ENCODE results near the gene HEXD. TPM values are rescaled to one million over a fixed set of nuclear protein-coding genes. Genes with fewer than 3 reads are reported as not detected.

Gene HEXD
- total RNA-seq, 1 experiment from 2014 or later, result 16.2 TPM

- no peak for TF ChIP-seq CTCF (IDR thresholded peaks at IDR 0.05; ENCODE audit: unreplicated experiment)
- Mint-ChIP-seq H3K27me3 (ENCODE audit: insufficient read depth, unreplicated experiment) (no peaks in the 10 kb centered on the region), H3K4me3 (ENCODE audit: unreplicated experiment) (peak overlapping the region; percentile 83), H3K27ac (ENCODE audit: low read depth, unreplicated experiment) (peak overlapping the region; percentile 90), H3K4me1 (ENCODE audit: insufficient read depth, unreplicated experiment) (peaks cover 12% of the 10 kb centered on the region), H3K36me3 (ENCODE audit: insufficient read depth, unreplicated experiment) (peaks cover 21% of the 10 kb centered on the region), H3K9me3 (ENCODE audit: unreplicated experiment) (no peaks in the 10 kb centered on the region)
- intact Hi-C loops (cut with micrococcal nuclease), result no loop called here
- no peak for DNase-seq (ENCODE audit: unreplicated experiment)
- BruUV-seq (replicated peaks), result no TSS peak
- POLR2A ChIA-PET, result interaction anchor here (0.6 to 2.1 kb wide), 19 partner anchors 8 to 259 kb away, joined by 3 to 27 read pairs (median 4); partner anchors contain the start of genes FOXK2, OGFOD3 and SECTM1
- CTCF ChIA-PET, result interaction anchor here (0.9 to 1.0 kb wide), 2 partner anchors 70 to 94 kb away, joined by 3 to 4 read pairs; no protein-coding TSS in a partner anchor
These were observed 39.2 kb downstream of the HEXD start for GRCh38 chr17:82457073-82457928.

DNA sequence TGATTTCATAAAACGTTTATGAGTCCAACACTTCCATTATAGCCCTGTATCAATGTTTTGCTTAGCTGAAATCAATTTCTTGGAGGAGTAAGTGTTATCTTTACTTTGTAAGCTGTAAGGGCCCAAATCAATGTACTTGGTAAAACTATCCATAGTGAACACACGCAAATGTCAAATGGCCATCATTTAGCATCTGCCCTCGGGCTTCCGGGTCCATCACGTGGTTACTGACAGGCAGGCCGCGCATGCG is 39.7 kb downstream of the HEXD start:
- TSS peak; percentile 91 for BruUV-seq (replicated peaks)
- no peak for DNase-seq (ENCODE audit: unreplicated experiment)
- Mint-ChIP-seq H3K9me3 (ENCODE audit: unreplicated experiment) (no peaks in the 10 kb centered on the region), H3K27ac (ENCODE audit: low read depth, unreplicated experiment) (peak overlapping the region; percentile 90), H3K4me1 (ENCODE audit: insufficient read depth, unreplicated experiment) (peaks cover 12% of the 10 kb centered on the region), H3K36me3 (ENCODE audit: insufficient read depth, unreplicated experiment) (peaks cover 21% of the 10 kb centered on the region), H3K27me3 (ENCODE audit: insufficient read depth, unreplicated experiment) (no peaks in the 10 kb centered on the region), H3K4me3 (ENCODE audit: unreplicated experiment) (peak overlapping the region; percentile 83)
- intact Hi-C loops (cut with micrococcal nuclease), result no loop called here
- POLR2A ChIA-PET, result interaction anchor here (0.8 to 2.1 kb wide), 18 partner anchors 8 to 258 kb away, joined by 3 to 27 read pairs (median 4); partner anchors contain the start of genes FOXK2, OGFOD3 and SECTM1
- no peak for TF ChIP-seq CTCF (IDR thresholded peaks at IDR 0.05; ENCODE audit: unreplicated experiment)
- CTCF ChIA-PET, result interaction anchor here (0.9 to 1.0 kb wide), 2 partner anchors 70 to 93 kb away, joined by 3 to 4 read pairs; no protein-coding TSS in a partner anchor

GRCh38 chr17:82458179-82458884 is 40.2 kb downstream of the HEXD start, which contains the start of gene NARF:
Gene NARF, plus strand, starts transcription at chr17:82458741. Its CDS starts 63 bp downstream, at chr17:82458804.
- BruUV-seq (replicated peaks), result no TSS peak
- ChIA-PET CTCF (no interaction called here), POLR2A (interaction anchor here (0.8 to 2.1 kb wide), 16 partner anchors 9 to 258 kb away, joined by 3 to 27 read pairs (median 4); partner anchors contain the start of genes FOXK2 and OGFOD3)
- H3K36me3 Mint-ChIP-seq (ENCODE audit: insufficient read depth, unreplicated experiment), result peaks cover 26% of the 10 kb centered on the region
- H3K4me1 Mint-ChIP-seq (ENCODE audit: insufficient read depth, unreplicated experiment), result peaks cover 12% of the 10 kb centered on the region
- peak within 1 kb of the TSS; percentile 90 for H3K27ac Mint-ChIP-seq (ENCODE audit: low read depth, unreplicated experiment)
- H3K9me3 Mint-ChIP-seq (ENCODE audit: unreplicated experiment), result no peaks in the 10 kb centered on the region
- intact Hi-C loops (cut with micrococcal nuclease), result no loop called here
- no peaks in the 10 kb centered on the region for H3K27me3 Mint-ChIP-seq (ENCODE audit: insufficient read depth, unreplicated experiment)
- no peak for TF ChIP-seq CTCF (IDR thresholded peaks at IDR 0.05; ENCODE audit: unreplicated experiment)
- H3K4me3 Mint-ChIP-seq (ENCODE audit: unreplicated experiment), result peak within 1 kb of the TSS; percentile 83
- DNase-seq (ENCODE audit: unreplicated experiment), result peak; percentile 99
